Peyer's patch (tissue), 4 donors: ENCODE data around the gene LILRA1. TPM values are rescaled to one million over a fixed set of nuclear protein-coding genes. Genes with fewer than 3 reads are reported as not detected.
"Not testable (repeated sequence)": the region's sequence is repeated elsewhere in the genome, so short reads cannot be mapped to it uniquely, and the experiment has no call there.

Experiments
- DNase-seq, 3 donors: peaks; one replicate each; pipeline ENCODE4 v3.0.0-alpha.2; 2017 to 2019
- H3K27ac ChIP-seq, 4 donors: fragments of 200-600 bp; sonication (generic); one replicate each; pipeline ENCODE4 v1.5.1; 2016 to 2019
- H3K27me3 ChIP-seq, 2 donors: fragments of 200-600 bp; sonication (generic); one replicate each; pipeline ENCODE4 v1.5.1; 2019
- H3K36me3 ChIP-seq, 3 donors: fragments of 200-600 bp; sonication (generic); one replicate each; pipeline ENCODE4 v1.5.1; 2016 to 2019
- H3K4me1 ChIP-seq, 4 donors: fragments of 200-600 bp; sonication (generic); one replicate each; pipeline ENCODE4 v1.5.1; 2016 to 2019
- H3K4me3 ChIP-seq, 4 donors: fragments of 200-600 bp; sonication (generic); 1 replicate in 3 of 4; 2 replicates in 1 of 4; pipeline ENCODE4 v1.5.1; 2016 to 2019; ENCODE audit warnings: mild to moderate bottlenecking in 1 of 4
- H3K9me3 ChIP-seq, 4 donors: fragments of 200-600 bp; sonication (generic); one replicate each; pipeline ENCODE4 v1.5.1; 2016 to 2019; ENCODE audit warnings: mild to moderate bottlenecking in 1 of 4
- POLR2A ChIP-seq, 2 donors: fragments of 450-650 bp; IDR thresholded peaks; one replicate each; pipeline ENCODE4 v1.5.1; 2017; ENCODE audit warnings: antibody characterized with exemption in 2 of 2, mild to moderate bottlenecking in 2 of 2, moderate library complexity in 2 of 2
- total RNA-seq, 4 donors: library from RNA; depleted of rRNA; stranded (reverse); fragments of >200 nt; gene quantifications; one replicate each; pipeline ENCODE4 v1.1.0, GENCODE V29; 2016
- TF ChIP-seq, protein P1 (sequence below), 6 experiments: fragments of 450-650 bp in 4 of 6; fragments of 200-600 bp in 2 of 6; sonication (generic) in 1 of 6; IDR thresholded peaks; one replicate each; pipeline ENCODE4 v1.5.1; 2017 to 2019; ENCODE audit warnings: antibody characterized with exemption in 6 of 6, mild to moderate bottlenecking in 3 of 6, moderate library complexity in 1 of 6

The LILRA1 gene
- total RNA-seq = not detected

- not testable (repeated sequence) for H3K27ac ChIP-seq
Observed at GRCh38 chr19:54593445-54593844, at the start of gene LILRA1. TSS of gene LILRA1 (plus strand) at chr19:54593632. CDS start at chr19:54594245, 613 bp downstream.

DNA sequence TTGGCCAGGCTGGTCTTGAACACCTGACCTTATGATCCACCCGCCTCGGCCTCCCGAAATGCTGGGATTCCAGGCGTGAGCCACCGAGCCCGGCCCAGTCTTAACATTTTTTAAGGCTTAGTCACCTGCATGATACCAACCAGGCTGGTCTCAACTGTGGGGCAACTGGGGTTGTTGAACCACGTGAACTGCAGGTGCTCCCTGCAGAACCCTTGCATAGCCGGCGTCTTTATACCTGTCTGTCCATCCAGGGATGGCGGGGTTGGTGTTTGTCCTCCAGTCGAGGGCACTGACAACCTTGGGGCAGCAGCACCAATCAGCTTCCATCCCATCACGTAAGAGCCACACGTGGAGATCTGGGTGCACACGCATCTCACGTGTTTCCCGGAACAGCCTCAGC lies 44.6 kb upstream of the LILRA1 start:
- Histone ChIP-seq H3K9me3 (peaks cover 0 to 3% (median 0%) of the 10 kb centered on the region in 4 donors), H3K27ac (no peak overlapping the region), H3K27me3 (no peaks in the 10 kb centered on the region), H3K36me3 (no peaks in the 10 kb centered on the region), H3K4me1 (no peaks in the 10 kb centered on the region), H3K4me3 (no peak overlapping the region)
- no peak for TF ChIP-seq POLR2A (IDR thresholded peaks at IDR 0.05)
- TF ChIP-seq, protein P1, sequence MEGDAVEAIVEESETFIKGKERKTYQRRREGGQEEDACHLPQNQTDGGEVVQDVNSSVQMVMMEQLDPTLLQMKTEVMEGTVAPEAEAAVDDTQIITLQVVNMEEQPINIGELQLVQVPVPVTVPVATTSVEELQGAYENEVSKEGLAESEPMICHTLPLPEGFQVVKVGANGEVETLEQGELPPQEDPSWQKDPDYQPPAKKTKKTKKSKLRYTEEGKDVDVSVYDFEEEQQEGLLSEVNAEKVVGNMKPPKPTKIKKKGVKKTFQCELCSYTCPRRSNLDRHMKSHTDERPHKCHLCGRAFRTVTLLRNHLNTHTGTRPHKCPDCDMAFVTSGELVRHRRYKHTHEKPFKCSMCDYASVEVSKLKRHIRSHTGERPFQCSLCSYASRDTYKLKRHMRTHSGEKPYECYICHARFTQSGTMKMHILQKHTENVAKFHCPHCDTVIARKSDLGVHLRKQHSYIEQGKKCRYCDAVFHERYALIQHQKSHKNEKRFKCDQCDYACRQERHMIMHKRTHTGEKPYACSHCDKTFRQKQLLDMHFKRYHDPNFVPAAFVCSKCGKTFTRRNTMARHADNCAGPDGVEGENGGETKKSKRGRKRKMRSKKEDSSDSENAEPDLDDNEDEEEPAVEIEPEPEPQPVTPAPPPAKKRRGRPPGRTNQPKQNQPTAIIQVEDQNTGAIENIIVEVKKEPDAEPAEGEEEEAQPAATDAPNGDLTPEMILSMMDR (IDR thresholded peaks at IDR 0.05) = no peak
- no peak for DNase-seq

More at GRCh38 chr19:54593445-54593844, at the start of gene LILRA1:
- H3K9me3 ChIP-seq, DNase-seq, H3K4me3 ChIP-seq, H3K4me1 ChIP-seq, H3K27me3 ChIP-seq, H3K36me3 ChIP-seq: not testable (repeated sequence)

DNA sequence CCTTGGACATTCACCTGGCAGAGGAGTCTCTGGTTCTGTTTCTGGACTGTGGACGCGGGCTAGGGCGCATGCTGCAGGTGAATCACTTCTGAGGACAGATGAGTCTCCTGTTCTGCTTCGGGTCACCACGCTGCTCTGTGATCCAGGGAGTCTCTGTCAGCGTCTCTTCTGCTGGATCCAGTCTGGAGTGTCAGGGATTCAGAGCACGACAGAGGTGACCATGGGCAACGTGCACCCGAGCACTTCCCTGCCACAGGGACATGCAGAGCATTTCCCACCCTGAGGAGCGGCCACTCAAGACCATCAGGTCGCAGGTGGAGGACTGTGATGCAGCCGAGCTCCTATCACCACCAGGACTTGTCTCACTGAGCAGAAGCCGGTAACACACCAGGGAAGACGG lies 44.2 kb upstream of the LILRA1 start:
- no peaks in the 10 kb centered on the region for H3K27me3 ChIP-seq
- H3K9me3 ChIP-seq = peaks cover 0 to 3% (median 0%) of the 10 kb centered on the region in 4 donors
- H3K27ac ChIP-seq = no peak overlapping the region
- DNase-seq = no peak
- H3K4me1 ChIP-seq = no peaks in the 10 kb centered on the region
- no peak overlapping the region for H3K4me3 ChIP-seq
- TF ChIP-seq POLR2A (IDR thresholded peaks at IDR 0.05) = no peak
- TF ChIP-seq, protein P1 (IDR thresholded peaks at IDR 0.05) = no peak
- no peaks in the 10 kb centered on the region for H3K36me3 ChIP-seq

GRCh38 chr19:54551293-54551692 lies 42.1 kb upstream of the LILRA1 start:
- H3K27me3 ChIP-seq = no peaks in the 10 kb centered on the region
- TF ChIP-seq, protein P1 (IDR thresholded peaks at IDR 0.05) = no peak
- TF ChIP-seq POLR2A (IDR thresholded peaks at IDR 0.05) = no peak
- no peaks in the 10 kb centered on the region for H3K36me3 ChIP-seq
- no peak for DNase-seq
- no peak overlapping the region for H3K27ac ChIP-seq
- H3K4me1 ChIP-seq = no peaks in the 10 kb centered on the region
- H3K9me3 ChIP-seq = peaks cover 0 to 3% (median 0%) of the 10 kb centered on the region in 4 donors
- no peak overlapping the region for H3K4me3 ChIP-seq

DNA sequence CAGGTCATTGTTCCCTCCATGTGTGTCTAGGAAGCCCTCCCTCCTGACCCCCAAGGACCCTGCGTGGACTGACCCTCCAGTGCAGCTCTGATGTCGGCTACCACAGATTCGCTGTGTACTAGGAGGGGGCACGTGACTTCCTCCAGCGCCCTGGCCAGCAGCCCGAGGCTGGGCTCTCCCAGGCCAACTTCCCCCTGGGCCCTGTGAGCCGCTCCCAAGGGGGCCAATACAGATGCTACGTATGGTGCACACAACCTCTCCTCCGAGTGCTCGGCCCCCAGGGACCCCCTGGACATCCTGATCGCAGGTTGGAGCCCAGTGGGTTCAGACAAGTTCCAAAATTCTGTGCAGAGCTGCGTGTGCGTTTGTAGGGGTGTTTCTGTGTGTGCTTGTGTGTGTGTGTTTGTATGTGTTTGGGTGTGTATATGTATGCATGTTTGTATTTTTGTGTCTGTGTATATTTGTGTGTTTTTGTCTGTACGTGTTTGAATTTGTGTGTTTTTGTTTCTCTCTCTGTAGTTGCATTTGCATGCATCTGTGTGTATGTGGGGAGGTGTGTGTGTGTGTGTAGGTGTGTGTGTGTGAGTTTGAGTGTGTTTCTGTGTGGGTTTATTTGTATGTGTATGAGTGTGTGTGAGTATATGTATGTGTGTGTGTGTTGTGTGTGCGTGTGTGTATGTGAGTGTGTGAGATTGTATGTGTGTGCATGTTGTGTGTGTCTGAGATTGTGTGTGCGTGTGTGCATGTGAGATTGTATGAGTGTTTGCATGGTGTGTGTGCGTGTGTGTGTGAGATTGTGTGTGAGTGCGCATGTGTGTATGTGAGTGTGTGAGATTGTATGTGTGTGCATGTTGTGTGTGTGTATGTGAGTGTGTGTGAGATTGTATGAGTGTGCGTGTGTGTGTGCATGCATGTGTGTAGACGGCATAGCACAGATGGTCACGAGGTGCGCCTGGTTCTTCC lies 41.2 kb upstream of the LILRA1 start:
- peaks cover 0 to 3% (median 0%) of the 10 kb centered on the region in 4 donors for H3K9me3 ChIP-seq
- DNase-seq = no peak
- H3K4me3 ChIP-seq = no peak overlapping the region
- no peaks in the 10 kb centered on the region for H3K36me3 ChIP-seq
- TF ChIP-seq, protein P1 (IDR thresholded peaks at IDR 0.05) = no peak
- no peak for TF ChIP-seq POLR2A (IDR thresholded peaks at IDR 0.05)
- no peak overlapping the region for H3K27ac ChIP-seq
- no peaks in the 10 kb centered on the region for H3K4me1 ChIP-seq
- no peaks in the 10 kb centered on the region for H3K27me3 ChIP-seq

GRCh38 chr19:54552913-54553310 lies 40.5 kb upstream of the LILRA1 start:
- peaks cover 0 to 3% (median 0%) of the 10 kb centered on the region in 4 donors for H3K9me3 ChIP-seq
- no peaks in the 10 kb centered on the region for H3K4me1 ChIP-seq
- DNase-seq = no peak
- no peak overlapping the region for H3K27ac ChIP-seq
- H3K4me3 ChIP-seq = no peak overlapping the region
- TF ChIP-seq POLR2A (IDR thresholded peaks at IDR 0.05) = no peak
- TF ChIP-seq, protein P1 (IDR thresholded peaks at IDR 0.05) = no peak
- H3K27me3 ChIP-seq = no peaks in the 10 kb centered on the region
- no peaks in the 10 kb centered on the region for H3K36me3 ChIP-seq
